K562 (cell line): ENCODE results near the gene HAUS1. TPM values are rescaled to one million over a fixed set of nuclear protein-coding genes. Genes with fewer than 3 reads are reported as not detected.
A peak's percentile ranks its signal among the peaks of the same experiment; 100 is the strongest.

ENCODE experiments used
- ATF3 ChIP-seq, 2 experiments: fragments of 450-650 bp in 1 of 2; sonication (generic) in 1 of 2; formaldehyde crosslinking in 1 of 2; IDR thresholded peaks in 1 of 2; conservative IDR thresholded peaks in 1 of 2; 2 replicates each; pipeline versions ENCODE4 v1.6.1 to v1.8.1; 2016 to 2023; ENCODE audit warnings: mild to moderate bottlenecking in 2 of 2, moderate library complexity in 2 of 2, inconsistent platforms in 1 of 2, missing genetic modification reagents in 1 of 2
- BCLAF1 ChIP-seq, 2 experiments: fragments of 450-650 bp in 1 of 2; IDR thresholded peaks; 2 replicates each; pipeline ENCODE4 v1.6.1; 2011 to 2017; ENCODE audit warnings: low read depth in 2 of 2, antibody characterized with exemption in 1 of 2, borderline replicate concordance in 1 of 2, low read length in 1 of 2, mild to moderate bottlenecking in 1 of 2, mixed read lengths in 1 of 2; ENCODE audit not compliant: control insufficient read depth in 1 of 2
- BRF2 ChIP-seq: IDR thresholded peaks from 3 replicates; pipeline ENCODE4 v1.6.1; 2011; ENCODE audit warnings: borderline replicate concordance, mild to moderate bottlenecking; ENCODE audit not compliant: insufficient read length, insufficient read depth
- DEAF1 ChIP-seq: fragments of 450-650 bp; formaldehyde crosslinking; IDR thresholded peaks from 2 replicates; pipeline ENCODE4 v1.4.0; 2020; ENCODE audit warnings: mild to moderate bottlenecking, moderate library complexity
- DIDO1 ChIP-seq: fragments of 450-650 bp; IDR thresholded peaks from 2 replicates; pipeline ENCODE4 v1.6.1; 2016; ENCODE audit warnings: low read depth, missing biosample characterization, missing genetic modification characterization
- EP400 ChIP-seq: fragments of 450-650 bp; IDR thresholded peaks from 2 replicates; pipeline ENCODE4 v1.6.1; 2017; ENCODE audit warnings: antibody characterized with exemption, mild to moderate bottlenecking, moderate library complexity
- GATAD2B ChIP-seq: fragments of 450-650 bp; IDR thresholded peaks from 2 replicates; pipeline ENCODE4 v1.6.1; 2017; ENCODE audit warnings: mild to moderate bottlenecking, borderline replicate concordance
- NKRF ChIP-seq: fragments of 450-650 bp; IDR thresholded peaks from 2 replicates; pipeline ENCODE4 v1.6.1; 2016; ENCODE audit warnings: borderline replicate concordance
- POLR2G ChIP-seq: fragments of 200-400 bp; formaldehyde crosslinking; IDR thresholded peaks from 2 replicates; pipeline ENCODE4 v1.6.1; 2017; ENCODE audit warnings: low read depth, mild to moderate bottlenecking, antibody characterized with exemption, low read length, moderate library complexity
- ZBTB43 ChIP-seq: sonication (generic); formaldehyde crosslinking; IDR thresholded peaks from 2 replicates; pipeline ENCODE4 v1.8.0; 2023; ENCODE audit warnings: mild to moderate bottlenecking, missing genetic modification reagents
- ZNF263 ChIP-seq: sonication (generic); formaldehyde crosslinking; IDR thresholded peaks from 2 replicates; pipeline ENCODE4 v1.8.0; 2022; ENCODE audit warnings: mild to moderate bottlenecking, missing genetic modification reagents, borderline replicate concordance
- ZNF707 ChIP-seq: fragments of 250-450 bp; sonication (Bioruptor Pico); conservative IDR thresholded peaks from 2 replicates; pipeline ENCODE4 v1.8.0; 2022; ENCODE audit warnings: inconsistent platforms, mild to moderate bottlenecking, moderate library complexity
- ZSCAN32 ChIP-seq: fragments of 450-650 bp; formaldehyde crosslinking; IDR thresholded peaks from 2 replicates; pipeline ENCODE4 v1.4.0; 2020; ENCODE audit warnings: mild to moderate bottlenecking, moderate library complexity
- polyA plus RNA-seq, 8 experiments: library from polyadenylated mRNA; depleted of rRNA in 4 of 8; stranded (reverse) in 5 of 8; unstranded in 3 of 8; fragments of >200 nt; fragmentation: Nextera tagmentation in 2 of 8; fragmentation: Illumina TruSeq in 1 of 8; extraction: Ambion mirVana in 2 of 8; extraction: Trizol in 1 of 8; gene quantifications; 2 replicates each; pipeline versions ENCODE4 v1.2.1 to v1.2.3, GENCODE V29; 2011 to 2014; ENCODE audit warnings: inconsistent platforms in 1 of 8, missing spikeins in 1 of 8
- total RNA-seq, 7 experiments: library from RNA; depleted of rRNA in 6 of 7; stranded (reverse); fragments of >200 nt in 6 of 7; fragmentation: Illumina TruSeq in 2 of 7; extraction: Trizol in 2 of 7; gene quantifications; 2 replicates each; pipeline versions ENCODE4 v1.2.1 to v1.2.3, GENCODE V29; 2011 to 2021; ENCODE audit warnings: low replicate concordance in 1 of 7

Gene HAUS1
- total and polyA plus RNA-seq, 9 of the 15 experiments (the other 6 are each of a cell fraction or from before 2014, with no cell fraction given), result 45.6 to 135 (median 76.3) TPM

GRCh38 chr18:46173393-46174341 is 69.5 kb downstream of the HAUS1 start (continued):
- TF ChIP-seq DEAF1 (CRISPR knock-in tag) (no peak), BRF2 (no peak), NKRF (peak; percentile 42; the same call in 1 of the 2 replicates), ZNF707 (no peak), DIDO1 (tag) (peak; percentile 57; the same call in 1 of the 2 replicates), GATAD2B (no peak), EP400 (peak; percentile 77), ZSCAN32 (CRISPR knock-in tag) (no peak), POLR2G (peak; percentile 90), BCLAF1 (IDR thresholded peaks at IDR 0.05; ENCODE audit: borderline replicate concordance in 1 of 2, control insufficient read depth in 1 of 2, low read depth in 2 of 2, low read length in 1 of 2) (peak in 1 of 2 experiments; percentile 64; a peak in 1 of 4 replicates), ZNF263 (CRISPR knock-in tag) (no peak), ATF3 (IDR thresholded peaks at IDR 0.05) (no peak), ATF3 (CRISPR knock-in tag; conservative IDR thresholded peaks at IDR 0.05) (0 out of 2 replicates have a peak, but pooled peaks have one; percentile 44), ZBTB43 (CRISPR knock-in tag) (no peak)
